ENCODE results near the gene RNF181. TPM values are rescaled to one million over a fixed set of nuclear protein-coding genes. Genes with fewer than 3 reads are reported as not detected.

Gene RNF181
- total and polyA plus RNA-seq, 2 of the 13 experiments (the other 11 are each of a cell fraction or from before 2014, with no cell fraction given): 224 to 578 TPM

DNA sequence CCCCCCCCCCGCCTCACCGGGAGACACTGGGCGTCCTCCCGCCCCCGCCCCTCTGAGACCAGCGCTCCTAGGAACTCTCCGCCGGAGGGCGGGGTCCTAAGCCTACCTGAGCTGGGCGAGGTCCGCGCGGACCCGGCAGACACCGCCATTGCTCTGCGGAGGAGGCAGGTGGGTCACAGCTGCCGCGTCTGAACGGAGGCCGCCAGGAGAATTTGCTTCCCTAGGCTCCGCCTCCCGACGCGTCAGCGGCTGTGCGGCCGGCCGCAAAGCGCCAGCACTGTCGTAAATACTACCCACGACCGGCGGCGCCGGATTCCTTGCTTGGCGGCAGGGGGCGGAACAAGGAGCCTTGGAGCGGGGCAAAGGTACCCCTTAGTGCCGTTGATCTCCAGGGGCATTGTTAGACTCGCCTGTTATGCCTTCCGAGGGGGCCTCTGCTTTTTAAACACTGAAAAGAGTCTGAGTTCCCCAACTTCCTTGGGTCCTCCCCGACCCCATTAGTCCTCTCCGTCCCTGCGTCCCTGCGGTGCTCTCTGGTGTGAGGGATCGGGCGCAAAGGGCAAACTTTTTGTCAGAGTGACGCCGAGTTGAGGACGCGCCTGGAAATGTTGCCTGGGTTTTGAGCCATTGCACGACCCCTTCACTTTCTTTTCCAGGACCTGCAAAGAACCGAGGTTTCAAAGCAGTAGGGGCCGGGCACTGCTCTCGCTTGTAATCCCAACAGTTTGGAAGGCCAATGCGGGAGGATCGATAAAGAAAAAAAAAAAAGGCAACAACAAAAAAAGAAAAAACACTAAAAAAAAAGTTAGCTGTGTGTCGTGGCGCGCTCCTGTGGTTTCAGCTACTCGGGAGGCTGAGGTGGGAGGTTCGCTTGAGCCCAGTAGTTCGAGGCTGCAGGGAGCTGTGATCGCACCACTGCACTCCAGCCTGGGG is 34.0 kb upstream of the RNF181 start, which contains the start of gene GGCX (continued):
- TF ChIP-seq, protein P1, sequence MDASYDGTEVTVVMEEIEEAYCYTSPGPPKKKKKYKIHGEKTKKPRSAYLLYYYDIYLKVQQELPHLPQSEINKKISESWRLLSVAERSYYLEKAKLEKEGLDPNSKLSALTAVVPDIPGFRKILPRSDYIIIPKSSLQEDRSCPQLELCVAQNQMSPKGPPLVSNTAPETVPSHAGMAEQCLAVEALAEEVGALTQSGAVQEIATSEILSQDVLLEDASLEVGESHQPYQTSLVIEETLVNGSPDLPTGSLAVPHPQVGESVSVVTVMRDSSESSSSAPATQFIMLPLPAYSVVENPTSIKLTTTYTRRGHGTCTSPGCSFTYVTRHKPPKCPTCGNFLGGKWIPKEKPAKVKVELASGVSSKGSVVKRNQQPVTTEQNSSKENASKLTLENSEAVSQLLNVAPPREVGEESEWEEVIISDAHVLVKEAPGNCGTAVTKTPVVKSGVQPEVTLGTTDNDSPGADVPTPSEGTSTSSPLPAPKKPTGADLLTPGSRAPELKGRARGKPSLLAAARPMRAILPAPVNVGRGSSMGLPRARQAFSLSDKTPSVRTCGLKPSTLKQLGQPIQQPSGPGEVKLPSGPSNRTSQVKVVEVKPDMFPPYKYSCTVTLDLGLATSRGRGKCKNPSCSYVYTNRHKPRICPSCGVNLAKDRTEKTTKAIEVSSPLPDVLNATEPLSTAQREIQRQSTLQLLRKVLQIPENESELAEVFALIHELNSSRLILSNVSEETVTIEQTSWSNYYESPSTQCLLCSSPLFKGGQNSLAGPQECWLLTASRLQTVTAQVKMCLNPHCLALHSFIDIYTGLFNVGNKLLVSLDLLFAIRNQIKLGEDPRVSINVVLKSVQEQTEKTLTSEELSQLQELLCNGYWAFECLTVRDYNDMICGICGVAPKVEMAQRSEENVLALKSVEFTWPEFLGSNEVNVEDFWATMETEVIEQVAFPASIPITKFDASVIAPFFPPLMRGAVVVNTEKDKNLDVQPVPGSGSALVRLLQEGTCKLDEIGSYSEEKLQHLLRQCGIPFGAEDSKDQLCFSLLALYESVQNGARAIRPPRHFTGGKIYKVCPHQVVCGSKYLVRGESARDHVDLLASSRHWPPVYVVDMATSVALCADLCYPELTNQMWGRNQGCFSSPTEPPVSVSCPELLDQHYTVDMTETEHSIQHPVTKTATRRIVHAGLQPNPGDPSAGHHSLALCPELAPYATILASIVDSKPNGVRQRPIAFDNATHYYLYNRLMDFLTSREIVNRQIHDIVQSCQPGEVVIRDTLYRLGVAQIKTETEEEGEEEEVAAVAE (CRISPR knock-in tag; IDR thresholded peaks at IDR 0.05; ENCODE audit: borderline replicate concordance): 0 out of 2 replicates have a peak, but pooled peaks have one; percentile 68
- TF ChIP-seq, protein P2, sequence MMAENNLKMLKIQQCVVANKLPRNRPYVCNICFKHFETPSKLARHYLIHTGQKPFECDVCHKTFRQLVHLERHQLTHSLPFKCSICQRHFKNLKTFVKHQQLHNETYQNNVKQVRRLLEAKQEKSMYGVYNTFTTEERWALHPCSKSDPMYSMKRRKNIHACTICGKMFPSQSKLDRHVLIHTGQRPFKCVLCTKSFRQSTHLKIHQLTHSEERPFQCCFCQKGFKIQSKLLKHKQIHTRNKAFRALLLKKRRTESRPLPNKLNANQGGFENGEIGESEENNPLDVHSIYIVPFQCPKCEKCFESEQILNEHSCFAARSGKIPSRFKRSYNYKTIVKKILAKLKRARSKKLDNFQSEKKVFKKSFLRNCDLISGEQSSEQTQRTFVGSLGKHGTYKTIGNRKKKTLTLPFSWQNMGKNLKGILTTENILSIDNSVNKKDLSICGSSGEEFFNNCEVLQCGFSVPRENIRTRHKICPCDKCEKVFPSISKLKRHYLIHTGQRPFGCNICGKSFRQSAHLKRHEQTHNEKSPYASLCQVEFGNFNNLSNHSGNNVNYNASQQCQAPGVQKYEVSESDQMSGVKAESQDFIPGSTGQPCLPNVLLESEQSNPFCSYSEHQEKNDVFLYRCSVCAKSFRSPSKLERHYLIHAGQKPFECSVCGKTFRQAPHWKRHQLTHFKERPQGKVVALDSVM (CRISPR knock-in tag; IDR thresholded peaks at IDR 0.05): peak; percentile 82
- TF ChIP-seq RXRA (CRISPR knock-in tag; IDR thresholded peaks at IDR 0.05) (peak; percentile 71; the same call in 1 of the 2 replicates), HIVEP1 (CRISPR knock-in tag; IDR thresholded peaks at IDR 0.05) (peak; percentile 81), NCOA5 (CRISPR knock-in tag; IDR thresholded peaks at IDR 0.05) (no peak), MEIS1 (CRISPR knock-in tag; IDR thresholded peaks at IDR 0.05; ENCODE audit: borderline replicate concordance) (peak; percentile 68), ARNT (IDR thresholded peaks at IDR 0.05) (no peak), MEF2D (CRISPR knock-in tag; IDR thresholded peaks at IDR 0.05) (no peak; the same call in 1 of the 2 replicates), SIX4 (CRISPR knock-in tag; IDR thresholded peaks at IDR 0.05) (0 out of 2 replicates have a peak, but pooled peaks have one; percentile 13), ZNF776 (CRISPR knock-in tag; IDR thresholded peaks at IDR 0.05) (peak; percentile 87), HOXD1 (CRISPR knock-in tag; IDR thresholded peaks at IDR 0.05) (0 out of 2 replicates have a peak, but pooled peaks have one; percentile 63), ZNF121 (CRISPR knock-in tag; IDR thresholded peaks at IDR 0.05) (0 out of 2 replicates have a peak, but pooled peaks have one; percentile 27), GABPB1 (CRISPR knock-in tag; IDR thresholded peaks at IDR 0.05) (peak; percentile 90), AGO1 (IDR thresholded peaks at IDR 0.05; ENCODE audit: low read depth, low read length, poor library complexity, severe bottlenecking) (peak; percentile 77), NFRKB (IDR thresholded peaks at IDR 0.05) (no peak)
- TF ChIP-seq, protein P3, sequence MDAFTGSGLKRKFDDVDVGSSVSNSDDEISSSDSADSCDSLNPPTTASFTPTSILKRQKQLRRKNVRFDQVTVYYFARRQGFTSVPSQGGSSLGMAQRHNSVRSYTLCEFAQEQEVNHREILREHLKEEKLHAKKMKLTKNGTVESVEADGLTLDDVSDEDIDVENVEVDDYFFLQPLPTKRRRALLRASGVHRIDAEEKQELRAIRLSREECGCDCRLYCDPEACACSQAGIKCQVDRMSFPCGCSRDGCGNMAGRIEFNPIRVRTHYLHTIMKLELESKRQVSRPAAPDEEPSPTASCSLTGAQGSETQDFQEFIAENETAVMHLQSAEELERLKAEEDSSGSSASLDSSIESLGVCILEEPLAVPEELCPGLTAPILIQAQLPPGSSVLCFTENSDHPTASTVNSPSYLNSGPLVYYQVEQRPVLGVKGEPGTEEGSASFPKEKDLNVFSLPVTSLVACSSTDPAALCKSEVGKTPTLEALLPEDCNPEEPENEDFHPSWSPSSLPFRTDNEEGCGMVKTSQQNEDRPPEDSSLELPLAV (CRISPR knock-in tag; conservative IDR thresholded peaks at IDR 0.05; ENCODE audit: low read depth): no peak
- TF ChIP-seq, protein P4, sequence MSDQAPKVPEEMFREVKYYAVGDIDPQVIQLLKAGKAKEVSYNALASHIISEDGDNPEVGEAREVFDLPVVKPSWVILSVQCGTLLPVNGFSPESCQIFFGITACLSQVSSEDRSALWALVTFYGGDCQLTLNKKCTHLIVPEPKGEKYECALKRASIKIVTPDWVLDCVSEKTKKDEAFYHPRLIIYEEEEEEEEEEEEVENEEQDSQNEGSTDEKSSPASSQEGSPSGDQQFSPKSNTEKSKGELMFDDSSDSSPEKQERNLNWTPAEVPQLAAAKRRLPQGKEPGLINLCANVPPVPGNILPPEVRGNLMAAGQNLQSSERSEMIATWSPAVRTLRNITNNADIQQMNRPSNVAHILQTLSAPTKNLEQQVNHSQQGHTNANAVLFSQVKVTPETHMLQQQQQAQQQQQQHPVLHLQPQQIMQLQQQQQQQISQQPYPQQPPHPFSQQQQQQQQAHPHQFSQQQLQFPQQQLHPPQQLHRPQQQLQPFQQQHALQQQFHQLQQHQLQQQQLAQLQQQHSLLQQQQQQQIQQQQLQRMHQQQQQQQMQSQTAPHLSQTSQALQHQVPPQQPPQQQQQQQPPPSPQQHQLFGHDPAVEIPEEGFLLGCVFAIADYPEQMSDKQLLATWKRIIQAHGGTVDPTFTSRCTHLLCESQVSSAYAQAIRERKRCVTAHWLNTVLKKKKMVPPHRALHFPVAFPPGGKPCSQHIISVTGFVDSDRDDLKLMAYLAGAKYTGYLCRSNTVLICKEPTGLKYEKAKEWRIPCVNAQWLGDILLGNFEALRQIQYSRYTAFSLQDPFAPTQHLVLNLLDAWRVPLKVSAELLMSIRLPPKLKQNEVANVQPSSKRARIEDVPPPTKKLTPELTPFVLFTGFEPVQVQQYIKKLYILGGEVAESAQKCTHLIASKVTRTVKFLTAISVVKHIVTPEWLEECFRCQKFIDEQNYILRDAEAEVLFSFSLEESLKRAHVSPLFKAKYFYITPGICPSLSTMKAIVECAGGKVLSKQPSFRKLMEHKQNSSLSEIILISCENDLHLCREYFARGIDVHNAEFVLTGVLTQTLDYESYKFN (CRISPR knock-in tag; conservative IDR thresholded peaks at IDR 0.05): peak; percentile 75
